NT2/D1 (cell line): ENCODE data around the gene HAUS8.
"Not testable (repeated sequence)": the region's sequence is repeated elsewhere in the genome, so short reads cannot be mapped to it uniquely, and the experiment has no call there.

Experiments used
- SUZ12 ChIP-seq: IDR thresholded peaks from 2 replicates; pipeline ENCODE4 v1.6.1; 2011; ENCODE audit not compliant: insufficient read length, insufficient read depth; ENCODE audit errors: extremely low read depth
- YY1 ChIP-seq: IDR thresholded peaks from 2 replicates; pipeline ENCODE4 v1.6.1; 2011; ENCODE audit not compliant: insufficient read length, insufficient read depth
- ZNF274 ChIP-seq: IDR thresholded peaks from 2 replicates; pipeline ENCODE4 v1.6.1; 2011; ENCODE audit warnings: mild to moderate bottlenecking, low read depth, low read length

DNA sequence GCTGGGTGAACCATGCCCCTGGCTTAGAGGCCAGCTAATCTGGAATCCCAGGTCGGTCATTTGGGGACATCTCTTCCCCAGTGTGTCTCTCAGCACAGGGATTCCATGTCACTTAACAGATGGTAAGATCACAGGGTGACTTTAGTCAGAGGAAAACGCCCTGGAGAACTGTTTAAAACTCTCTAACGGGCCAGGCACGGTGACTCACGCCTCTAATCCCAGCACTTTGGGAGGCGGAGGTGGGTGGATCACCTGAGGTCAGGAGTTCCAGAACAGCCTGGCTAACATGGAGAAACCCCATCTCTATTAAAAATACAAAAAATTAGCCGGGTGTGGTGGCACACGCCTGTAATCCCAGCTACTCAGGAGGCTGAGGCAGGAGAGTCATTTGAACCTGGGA is 50.3 kb downstream of the HAUS8 start:
- not testable (repeated sequence) for TF ChIP-seq YY1, ZNF274, SUZ12
